Liver (tissue), 9 donors: ENCODE results near the gene MAP1A. TPM values are rescaled to one million over a fixed set of nuclear protein-coding genes. Genes with fewer than 3 reads are reported as not detected.
"Not testable (repeated sequence)": the region's sequence is repeated elsewhere in the genome, so short reads cannot be mapped to it uniquely, and the experiment has no call there.

Experiments used
- DNase-seq: peaks from one replicate; pipeline ENCODE4 v3.0.0-alpha.2; 2017; ENCODE audit warnings: low spot score
- H3K27ac ChIP-seq, 2 donors: one replicate each; pipeline ENCODE4 v1.7.0; 2013; ENCODE audit warnings: inconsistent platforms in 2 of 2, low read length in 2 of 2, control low read depth in 1 of 2, low read depth in 1 of 2, mild to moderate bottlenecking in 1 of 2
- H3K27me3 ChIP-seq, 4 donors: one replicate each; pipeline versions ENCODE4 v1.6.1 to v1.7.0; 2013; ENCODE audit warnings: low read length in 3 of 4, inconsistent platforms in 1 of 4, mild to moderate bottlenecking in 1 of 4, moderate library complexity in 1 of 4; ENCODE audit not compliant: control insufficient read depth in 4 of 4, insufficient read depth in 4 of 4
- H3K36me3 ChIP-seq, 4 donors: one replicate each; pipeline versions ENCODE4 v1.6.1 to v1.7.0; 2013; ENCODE audit warnings: low read length in 3 of 4, mild to moderate bottlenecking in 3 of 4, low read depth in 1 of 4, moderate library complexity in 1 of 4; ENCODE audit not compliant: control insufficient read depth in 4 of 4, insufficient read depth in 3 of 4
- H3K4me1 ChIP-seq, 4 donors: one replicate each; pipeline versions ENCODE4 v1.6.1 to v1.7.0; 2013; ENCODE audit warnings: low read length in 3 of 4, mild to moderate bottlenecking in 3 of 4, moderate library complexity in 1 of 4; ENCODE audit not compliant: control insufficient read depth in 4 of 4, insufficient read depth in 4 of 4
- H3K4me3 ChIP-seq, 3 donors: one replicate each; pipeline versions ENCODE4 v1.6.1 to v1.7.0; 2013; ENCODE audit warnings: low read length in 3 of 3, control low read depth in 1 of 3, low read depth in 1 of 3, mild to moderate bottlenecking in 1 of 3
- H3K9ac ChIP-seq, 2 donors: one replicate each; pipeline ENCODE4 v1.7.0; 2013; ENCODE audit warnings: low read length in 2 of 2, mild to moderate bottlenecking in 2 of 2, moderate library complexity in 2 of 2, control low read depth in 1 of 2, low read depth in 1 of 2
- H3K9me3 ChIP-seq, 4 donors: one replicate each; pipeline versions ENCODE4 v1.6.1 to v1.7.0; 2013; ENCODE audit warnings: low read length in 3 of 4; ENCODE audit not compliant: control insufficient read depth in 4 of 4
- CTCF ChIP-seq: fragments of 150-350 bp; IDR thresholded peaks from 2 replicates; pipeline ENCODE4 v1.5.1; 2017; ENCODE audit warnings: improper control_type of control experiment, low read depth, low read length; ENCODE audit not compliant: missing input control
- EGR1 ChIP-seq, 2 donors: IDR thresholded peaks; 2 replicates each; pipeline ENCODE4 v1.6.1; 2016 to 2018; ENCODE audit warnings: antibody characterized with exemption in 2 of 2, low read depth in 2 of 2
- FOXA1 ChIP-seq: IDR thresholded peaks from 2 replicates; pipeline ENCODE4 v1.6.1; 2016; ENCODE audit warnings: antibody characterized with exemption
- FOXA2 ChIP-seq: IDR thresholded peaks from 2 replicates; pipeline ENCODE4 v1.6.1; 2016; ENCODE audit warnings: antibody characterized with exemption
- GABPA ChIP-seq, 2 donors: IDR thresholded peaks in 1 of 2; conservative IDR thresholded peaks in 1 of 2; 2 replicates each; pipeline ENCODE4 v1.6.1; 2016; ENCODE audit warnings: antibody characterized with exemption in 2 of 2, mild to moderate bottlenecking in 1 of 2, moderate library complexity in 1 of 2
- HNF4A ChIP-seq, 2 donors: conservative IDR thresholded peaks; 2 replicates each; pipeline ENCODE4 v1.6.1; 2016; ENCODE audit warnings: antibody characterized with exemption in 2 of 2, mild to moderate bottlenecking in 2 of 2
- HNF4G ChIP-seq: IDR thresholded peaks from 2 replicates; pipeline ENCODE4 v1.6.1; 2016; ENCODE audit warnings: antibody characterized with exemption
- JUND ChIP-seq, 2 donors: IDR thresholded peaks; 2 replicates each; pipeline ENCODE4 v1.6.1; 2016; ENCODE audit warnings: antibody characterized with exemption in 2 of 2
- NR2F2 ChIP-seq: IDR thresholded peaks from 2 replicates; pipeline ENCODE4 v1.6.1; 2016; ENCODE audit warnings: antibody characterized with exemption
- RAD21 ChIP-seq, 2 donors: IDR thresholded peaks; 2 replicates each; pipeline ENCODE4 v1.6.1; 2016; ENCODE audit warnings: antibody characterized with exemption in 2 of 2, mild to moderate bottlenecking in 2 of 2
- RXRA ChIP-seq, 2 donors: IDR thresholded peaks; 2 replicates each; pipeline ENCODE4 v1.6.1; 2017 to 2018; ENCODE audit warnings: antibody characterized with exemption in 2 of 2, mild to moderate bottlenecking in 1 of 2
- SP1 ChIP-seq: IDR thresholded peaks from 2 replicates; pipeline ENCODE4 v1.6.1; 2018; ENCODE audit warnings: antibody characterized with exemption, mild to moderate bottlenecking
- TAF1 ChIP-seq: conservative IDR thresholded peaks from 2 replicates; pipeline ENCODE4 v1.6.1; 2016; ENCODE audit warnings: antibody characterized with exemption, mild to moderate bottlenecking
- YY1 ChIP-seq: IDR thresholded peaks from 2 replicates; pipeline ENCODE4 v1.6.1; 2016; ENCODE audit warnings: antibody characterized with exemption, mild to moderate bottlenecking
- WGBS: extraction: QIAGEN DNeasy Blood & Tissue Kit; methylation state at CpG from one replicate; pipeline ENCODE4 v1.1.7; 2013; 5-methylcytosine and 5-hydroxymethylcytosine counted together
- polyA plus RNA-seq, 2 donors: library from polyadenylated mRNA; stranded (reverse) in 1 of 2; unstranded in 1 of 2; fragments of 200-250 nt in 1 of 2; fragments of >200 nt in 1 of 2; fragmentation: Nextera tagmentation in 1 of 2; extraction: Ambion mirVana in 1 of 2; gene quantifications; one replicate each; pipeline versions ENCODE4 v1.2.1 to v1.2.3, GENCODE V29; 2013 to 2015
- total RNA-seq, 2 donors: library from RNA; depleted of rRNA; stranded (reverse); fragments of >200 nt; gene quantifications; one replicate each; pipeline ENCODE4 v1.2.3, GENCODE V29; 2014
- TF ChIP-seq, protein P1 (sequence below): IDR thresholded peaks from 2 replicates; pipeline ENCODE4 v1.6.1; 2016; ENCODE audit warnings: antibody characterized with exemption
- TF ChIP-seq, protein P2 (sequence below): IDR thresholded peaks from 2 replicates; pipeline ENCODE4 v1.6.1; 2016; ENCODE audit warnings: antibody characterized with exemption
- TF ChIP-seq, protein P3 (sequence below): IDR thresholded peaks from 2 replicates; pipeline ENCODE4 v1.6.1; 2016; ENCODE audit warnings: antibody characterized with exemption
- donor health status: healthy.
- donor health status: healthy.
- donor health status: healthy.
- donor health status: healthy.
- donor health status: healthy.

MAP1A gene
- total and polyA plus RNA-seq, 4 donors: 0.11 to 0.89 (median 0.28) TPM

DNA sequence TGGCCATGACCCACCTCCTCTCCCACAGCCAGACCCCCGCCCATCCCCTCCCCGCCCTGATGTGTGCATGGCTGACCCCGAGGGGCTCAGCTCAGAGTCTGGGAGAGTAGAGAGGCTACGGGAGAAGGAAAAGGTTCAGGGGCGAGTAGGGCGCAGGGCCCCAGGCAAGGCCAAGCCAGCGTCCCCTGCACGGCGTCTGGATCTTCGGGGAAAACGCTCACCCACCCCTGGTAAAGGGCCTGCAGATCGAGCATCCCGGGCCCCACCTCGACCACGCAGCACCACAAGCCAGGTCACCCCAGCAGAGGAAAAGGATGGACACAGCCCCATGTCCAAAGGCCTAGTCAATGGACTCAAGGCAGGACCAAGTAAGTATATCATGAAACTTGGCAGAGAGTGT is 11.7 kb downstream of the MAP1A start:
- no peak overlapping the region for H3K4me3 ChIP-seq
- no peaks in the 10 kb centered on the region for H3K4me1 ChIP-seq
- DNase-seq: no peak
- no peak overlapping the region for H3K9ac ChIP-seq
- WGBS: 93% methylated on average over 15 of the region's 15 CpGs
- H3K27ac ChIP-seq: no peak overlapping the region
- H3K36me3 ChIP-seq: no peaks in the 10 kb centered on the region
- TF ChIP-seq RAD21 (IDR thresholded peaks at IDR 0.05) (no peak), HNF4A (conservative IDR thresholded peaks at IDR 0.05) (no peak)
- H3K27me3 ChIP-seq: no peaks in the 10 kb centered on the region
- H3K9me3 ChIP-seq: no peaks in the 10 kb centered on the region

DNA sequence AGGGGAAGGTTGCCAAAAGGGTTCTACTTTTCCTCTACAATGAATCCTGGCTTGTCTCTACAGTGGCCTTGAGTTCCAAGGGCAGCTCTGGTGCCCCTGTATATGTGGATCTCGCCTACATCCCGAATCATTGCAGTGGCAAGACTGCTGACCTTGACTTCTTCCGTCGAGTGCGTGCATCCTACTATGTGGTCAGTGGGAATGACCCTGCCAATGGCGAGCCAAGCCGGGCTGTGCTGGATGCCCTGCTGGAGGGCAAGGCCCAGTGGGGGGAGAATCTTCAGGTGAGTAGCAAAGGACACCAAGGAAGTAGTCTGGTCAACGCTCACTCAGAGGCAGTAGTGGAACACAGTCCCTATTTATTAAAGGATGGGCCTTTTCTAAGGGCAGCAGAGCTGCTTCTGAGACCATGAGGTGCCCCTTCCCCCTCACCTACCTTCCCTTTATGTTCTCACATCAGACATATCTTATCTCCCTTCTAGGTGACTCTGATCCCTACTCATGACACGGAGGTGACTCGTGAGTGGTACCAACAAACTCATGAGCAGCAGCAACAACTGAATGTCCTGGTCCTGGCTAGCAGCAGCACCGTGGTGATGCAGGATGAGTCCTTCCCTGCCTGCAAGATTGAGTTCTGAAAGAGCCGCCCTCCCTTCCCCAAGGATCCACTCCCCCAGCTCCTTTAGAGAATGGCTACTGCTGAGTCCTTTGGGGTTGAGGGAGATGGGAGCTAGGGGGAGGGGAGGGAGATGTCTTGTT is 12.4 kb downstream of the MAP1A start:
- Histone ChIP-seq H3K4me3 (no peak overlapping the region), H3K27ac (no peak overlapping the region), H3K36me3 (no peaks in the 10 kb centered on the region), H3K27me3 (no peaks in the 10 kb centered on the region), H3K9ac (no peak overlapping the region), H3K9me3 (no peaks in the 10 kb centered on the region), H3K4me1 (no peaks in the 10 kb centered on the region)
- WGBS: 87% methylated on average over 12 of the region's 12 CpGs
- DNase-seq: no peak
- TF ChIP-seq RAD21 (IDR thresholded peaks at IDR 0.05) (no peak), EGR1 (IDR thresholded peaks at IDR 0.05; ENCODE audit: low read depth in 2 of 2) (no peak), FOXA1 (no peak), TAF1 (no peak), RXRA (IDR thresholded peaks at IDR 0.05) (no peak), FOXA2 (no peak)
- TF ChIP-seq, protein P1, sequence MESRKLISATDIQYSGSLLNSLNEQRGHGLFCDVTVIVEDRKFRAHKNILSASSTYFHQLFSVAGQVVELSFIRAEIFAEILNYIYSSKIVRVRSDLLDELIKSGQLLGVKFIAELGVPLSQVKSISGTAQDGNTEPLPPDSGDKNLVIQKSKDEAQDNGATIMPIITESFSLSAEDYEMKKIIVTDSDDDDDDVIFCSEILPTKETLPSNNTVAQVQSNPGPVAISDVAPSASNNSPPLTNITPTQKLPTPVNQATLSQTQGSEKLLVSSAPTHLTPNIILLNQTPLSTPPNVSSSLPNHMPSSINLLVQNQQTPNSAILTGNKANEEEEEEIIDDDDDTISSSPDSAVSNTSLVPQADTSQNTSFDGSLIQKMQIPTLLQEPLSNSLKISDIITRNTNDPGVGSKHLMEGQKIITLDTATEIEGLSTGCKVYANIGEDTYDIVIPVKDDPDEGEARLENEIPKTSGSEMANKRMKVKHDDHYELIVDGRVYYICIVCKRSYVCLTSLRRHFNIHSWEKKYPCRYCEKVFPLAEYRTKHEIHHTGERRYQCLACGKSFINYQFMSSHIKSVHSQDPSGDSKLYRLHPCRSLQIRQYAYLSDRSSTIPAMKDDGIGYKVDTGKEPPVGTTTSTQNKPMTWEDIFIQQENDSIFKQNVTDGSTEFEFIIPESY: no peak

DNA sequence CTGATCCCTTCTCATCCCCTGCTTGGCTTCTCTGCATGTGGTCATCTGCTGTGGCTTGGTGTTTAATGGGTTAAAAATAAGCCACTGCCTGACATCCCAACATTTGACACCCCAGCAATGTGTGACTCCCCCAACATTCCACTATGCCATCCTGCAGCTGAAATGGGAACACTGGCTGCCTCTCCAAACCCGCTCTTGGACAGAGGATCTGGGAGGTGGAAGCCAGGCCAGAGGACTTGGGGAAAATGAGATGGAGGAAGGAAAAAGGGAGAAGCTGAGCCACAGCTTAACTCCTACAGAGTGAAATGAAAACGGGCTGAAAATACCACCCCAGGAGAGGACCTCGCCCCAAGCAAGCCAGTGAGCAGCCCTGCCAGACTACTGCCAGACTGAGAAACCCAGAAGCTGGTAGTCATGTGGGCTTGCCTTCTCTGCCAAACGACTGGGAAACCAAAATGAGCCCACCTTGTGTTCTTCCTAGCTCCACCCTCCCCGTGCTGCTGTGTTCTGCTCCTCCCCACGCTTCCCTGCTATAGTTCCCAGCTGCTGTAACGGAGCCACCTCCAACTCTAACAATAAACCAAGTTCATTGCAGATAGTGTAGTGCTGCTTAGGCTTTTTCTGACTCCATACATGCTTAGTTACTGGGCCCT is 13.7 kb downstream of the MAP1A start:
- H3K27ac ChIP-seq: no peak overlapping the region
- WGBS: 40% methylated on average over 7 of the region's 7 CpGs
- TF ChIP-seq GABPA (IDR thresholded peaks at IDR 0.05 in 1 of 2, conservative IDR thresholded peaks at IDR 0.05 in 1 of 2): no peak
- TF ChIP-seq RXRA (IDR thresholded peaks at IDR 0.05): no peak
- TF ChIP-seq, protein P2, sequence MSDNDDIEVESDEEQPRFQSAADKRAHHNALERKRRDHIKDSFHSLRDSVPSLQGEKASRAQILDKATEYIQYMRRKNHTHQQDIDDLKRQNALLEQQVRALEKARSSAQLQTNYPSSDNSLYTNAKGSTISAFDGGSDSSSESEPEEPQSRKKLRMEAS: no peak
- TF ChIP-seq TAF1: no peak
- no peak for TF ChIP-seq HNF4G
- TF ChIP-seq FOXA2: no peak
- TF ChIP-seq FOXA1: no peak
- no peak for TF ChIP-seq RAD21 (IDR thresholded peaks at IDR 0.05)
- TF ChIP-seq, protein P3, sequence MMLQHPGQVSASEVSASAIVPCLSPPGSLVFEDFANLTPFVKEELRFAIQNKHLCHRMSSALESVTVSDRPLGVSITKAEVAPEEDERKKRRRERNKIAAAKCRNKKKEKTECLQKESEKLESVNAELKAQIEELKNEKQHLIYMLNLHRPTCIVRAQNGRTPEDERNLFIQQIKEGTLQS: no peak
- no peak for TF ChIP-seq HNF4A (conservative IDR thresholded peaks at IDR 0.05)
- no peak for TF ChIP-seq CTCF
- TF ChIP-seq JUND (IDR thresholded peaks at IDR 0.05): no peak
- no peak for TF ChIP-seq NR2F2
- TF ChIP-seq, protein P1: no peak
- no peak for TF ChIP-seq YY1
- no peak for TF ChIP-seq SP1
- no peaks in the 10 kb centered on the region for H3K27me3 ChIP-seq
- H3K4me1 ChIP-seq: no peaks in the 10 kb centered on the region
- no peak overlapping the region for H3K4me3 ChIP-seq
- H3K9ac ChIP-seq: no peak overlapping the region
- H3K9me3 ChIP-seq: no peaks in the 10 kb centered on the region
- no peaks in the 10 kb centered on the region for H3K36me3 ChIP-seq
- DNase-seq: no peak

DNA sequence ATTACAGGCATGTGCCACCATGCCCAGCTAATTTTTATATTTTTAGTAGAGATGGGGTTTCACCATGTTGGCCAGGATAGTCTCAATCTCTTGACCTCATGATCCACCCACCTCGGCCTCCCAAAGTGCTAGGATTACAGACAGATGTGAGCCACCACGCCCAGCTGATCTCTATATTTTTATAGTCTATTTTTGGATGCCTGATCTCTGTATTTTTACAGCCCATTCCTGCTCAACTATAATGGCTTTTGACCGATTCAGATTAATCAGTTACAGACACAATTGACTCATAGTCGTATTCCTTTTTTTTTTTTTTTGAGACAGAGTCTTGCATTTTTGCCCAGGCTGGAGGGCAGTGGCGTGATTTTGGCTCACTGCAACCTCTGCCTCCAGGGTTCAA is 15.4 kb downstream of the MAP1A start:
- not testable (repeated sequence) for H3K9ac ChIP-seq, H3K4me3 ChIP-seq, DNase-seq, H3K4me1 ChIP-seq, H3K36me3 ChIP-seq, H3K27ac ChIP-seq, H3K9me3 ChIP-seq, H3K27me3 ChIP-seq
- 82% methylated on average over 5 of the region's 5 CpGs for WGBS
